Measurements from ENCODE around the gene ZNF865.

GRCh38 chr19:55655648-55656040 is 50.2 kb downstream of the ZNF865 start:
- no peak for TF ChIP-seq CTCF (IDR thresholded peaks at IDR 0.05)
- no peak for TF ChIP-seq MAX (CRISPR knock-in tag; IDR thresholded peaks at IDR 0.05)
- TF ChIP-seq NR2C2 (CRISPR knock-in tag; IDR thresholded peaks at IDR 0.05) = no peak
- no peak for TF ChIP-seq ZSCAN18 (CRISPR knock-in tag; IDR thresholded peaks at IDR 0.05)
- no peak; the same call in 1 of the 2 replicates for TF ChIP-seq ZNF232 (CRISPR knock-in tag; IDR thresholded peaks at IDR 0.05)
- TF ChIP-seq ATF6 (CRISPR knock-in tag; IDR thresholded peaks at IDR 0.05) = no peak
- TF ChIP-seq ATF3 (CRISPR knock-in tag; conservative IDR thresholded peaks at IDR 0.05) = no peak
- no peak for TF ChIP-seq SP1 (CRISPR knock-in tag; conservative IDR thresholded peaks at IDR 0.05)
- no peak for TF ChIP-seq E2F1 (CRISPR knock-in tag; IDR thresholded peaks at IDR 0.05)
- TF ChIP-seq USF1 (CRISPR knock-in tag; IDR thresholded peaks at IDR 0.05) = no peak
- TF ChIP-seq ZNF121 (CRISPR knock-in tag; IDR thresholded peaks at IDR 0.05) = no peak
- no peak for TF ChIP-seq ESRRA (CRISPR knock-in tag; IDR thresholded peaks at IDR 0.05; ENCODE audit: borderline replicate concordance)
- no peak for TF ChIP-seq E2F5 (CRISPR knock-in tag; IDR thresholded peaks at IDR 0.05)
- TF ChIP-seq STAT6 (CRISPR knock-in tag; conservative IDR thresholded peaks at IDR 0.05; ENCODE audit: low read depth) = no peak
